ENCODE data around the gene KRTCAP2.
A peak's percentile ranks its signal among the peaks of the same experiment; 100 is the strongest.
"Not testable (repeated sequence)": the region's sequence is repeated elsewhere in the genome, so short reads cannot be mapped to it uniquely, and the experiment has no call there.

The KRTCAP2 gene

GRCh38 chr1:155172732-155173477 lies at the start of gene KRTCAP2:
TSS of gene KRTCAP2 (minus strand) at chr1:155173304. CDS start at chr1:155173224, 80 bp downstream.
- Histone ChIP-seq H3K9me3 (ENCODE audit: control insufficient read depth in 1 of 2, low read length in 2 of 2) (no peaks in the 10 kb centered on the region), H3K27ac (ENCODE audit: low read length) (peak within 1 kb of the TSS; percentile 97), H3K4me1 (ENCODE audit: control insufficient read depth in 1 of 2, insufficient read depth in 2 of 2, low read length in 2 of 2) (peaks cover 1 to 29% of the 10 kb centered on the region in 2 donors), H3K36me3 (ENCODE audit: control insufficient read depth in 1 of 2, insufficient read depth in 2 of 2, low read length in 2 of 2) (peaks cover 17 to 26% of the 10 kb centered on the region in 2 donors), H3K27me3 (ENCODE audit: low read depth, low read length) (peaks cover 11% of the 10 kb centered on the region), H3K4me3 (ENCODE audit: low read depth in 1 of 2, low read length in 2 of 2) (peak within 1 kb of the TSS; percentile 77 to 80)

DNA sequence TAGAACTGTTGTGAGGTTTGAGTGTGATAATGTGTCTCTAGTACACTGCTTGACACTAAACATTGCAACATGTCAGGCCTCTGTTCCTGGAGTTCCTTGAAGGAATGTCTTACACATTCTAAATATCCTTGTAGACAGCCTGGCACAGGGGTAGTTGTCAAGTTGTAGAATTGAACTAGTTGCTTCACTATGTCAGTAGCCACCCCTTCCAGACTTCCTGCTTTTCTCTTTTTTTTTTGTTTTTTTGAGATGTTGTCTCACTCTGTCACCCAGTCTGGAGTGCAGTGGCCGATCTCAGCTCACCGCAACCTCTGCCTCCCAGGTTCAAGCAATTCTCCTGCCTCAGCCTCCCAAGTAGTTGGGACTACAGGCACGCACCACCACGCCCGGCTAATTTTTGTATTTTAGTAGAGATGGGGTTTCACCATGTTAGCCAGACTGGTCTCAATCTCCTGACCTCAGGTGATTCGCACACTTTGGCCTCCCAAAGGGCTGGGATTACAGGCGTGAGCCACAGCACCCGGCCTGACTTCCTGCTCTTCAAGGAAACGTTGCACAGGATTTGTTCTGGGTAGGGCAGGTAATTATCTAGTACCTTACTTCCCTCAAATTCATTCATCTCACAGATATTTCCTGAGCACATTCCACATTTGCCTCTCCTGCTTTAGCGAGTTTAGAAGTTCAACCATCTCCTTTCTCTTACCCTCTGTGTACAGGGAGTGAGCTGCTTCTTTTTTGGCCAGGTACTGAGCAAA lies 47.3 kb upstream of the KRTCAP2 start:
- H3K4me1 ChIP-seq (ENCODE audit: control insufficient read depth in 1 of 2, insufficient read depth in 2 of 2, low read length in 2 of 2); H3K27ac ChIP-seq (ENCODE audit: low read length); H3K27me3 ChIP-seq (ENCODE audit: low read depth, low read length); H3K4me3 ChIP-seq (ENCODE audit: low read depth in 1 of 2, low read length in 2 of 2); H3K36me3 ChIP-seq (ENCODE audit: control insufficient read depth in 1 of 2, insufficient read depth in 2 of 2, low read length in 2 of 2); H3K9me3 ChIP-seq (ENCODE audit: control insufficient read depth in 1 of 2, low read length in 2 of 2): not testable (repeated sequence)

DNA sequence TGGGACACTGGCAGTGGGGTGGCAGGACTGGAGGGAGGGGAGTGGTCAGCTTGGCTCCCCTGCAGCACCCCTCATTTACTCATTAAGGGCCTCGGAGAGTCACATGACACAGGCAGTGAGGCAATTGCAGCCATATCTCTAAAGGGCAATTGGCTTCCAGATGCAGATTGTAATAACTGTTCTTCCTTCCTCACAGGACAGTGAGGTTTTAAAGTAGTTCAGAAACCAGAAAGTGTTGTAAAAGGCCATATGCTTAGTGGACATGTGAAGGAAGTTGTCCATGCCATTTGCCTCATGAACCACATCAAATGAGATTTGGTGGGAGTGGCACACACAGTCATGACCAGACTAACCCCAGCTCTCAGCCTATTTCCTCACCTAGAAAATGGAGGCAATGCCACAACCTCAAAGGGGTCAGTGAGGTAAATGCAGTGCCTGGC lies 46.5 kb upstream of the KRTCAP2 start:
- H3K9me3 ChIP-seq (ENCODE audit: control insufficient read depth in 1 of 2, low read length in 2 of 2), result no peaks in the 10 kb centered on the region
- no peaks in the 10 kb centered on the region for H3K27me3 ChIP-seq (ENCODE audit: low read depth, low read length)
- no peak overlapping the region for H3K27ac ChIP-seq (ENCODE audit: low read length)
- peaks cover 0 to 4% of the 10 kb centered on the region in 2 donors for H3K4me1 ChIP-seq (ENCODE audit: control insufficient read depth in 1 of 2, insufficient read depth in 2 of 2, low read length in 2 of 2)
- H3K4me3 ChIP-seq (ENCODE audit: low read depth in 1 of 2, low read length in 2 of 2), result peak overlapping the region; percentile 26 to 35
- peaks cover 0 to 6% of the 10 kb centered on the region in 2 donors for H3K36me3 ChIP-seq (ENCODE audit: control insufficient read depth in 1 of 2, insufficient read depth in 2 of 2, low read length in 2 of 2)

- Histone ChIP-seq H3K36me3 (ENCODE audit: control insufficient read depth in 1 of 2, insufficient read depth in 2 of 2, low read length in 2 of 2) (peaks cover 0 to 6% of the 10 kb centered on the region in 2 donors), H3K4me3 (ENCODE audit: low read depth in 1 of 2, low read length in 2 of 2) (peak overlapping the region; percentile 26 to 35), H3K27ac (ENCODE audit: low read length) (no peak overlapping the region), H3K4me1 (ENCODE audit: control insufficient read depth in 1 of 2, insufficient read depth in 2 of 2, low read length in 2 of 2) (peaks cover 0 to 4% of the 10 kb centered on the region in 2 donors), H3K27me3 (ENCODE audit: low read depth, low read length) (no peaks in the 10 kb centered on the region), H3K9me3 (ENCODE audit: control insufficient read depth in 1 of 2, low read length in 2 of 2) (no peaks in the 10 kb centered on the region)
These were observed 45.9 kb upstream of the KRTCAP2 start for GRCh38 chr1:155218854-155219591.

DNA sequence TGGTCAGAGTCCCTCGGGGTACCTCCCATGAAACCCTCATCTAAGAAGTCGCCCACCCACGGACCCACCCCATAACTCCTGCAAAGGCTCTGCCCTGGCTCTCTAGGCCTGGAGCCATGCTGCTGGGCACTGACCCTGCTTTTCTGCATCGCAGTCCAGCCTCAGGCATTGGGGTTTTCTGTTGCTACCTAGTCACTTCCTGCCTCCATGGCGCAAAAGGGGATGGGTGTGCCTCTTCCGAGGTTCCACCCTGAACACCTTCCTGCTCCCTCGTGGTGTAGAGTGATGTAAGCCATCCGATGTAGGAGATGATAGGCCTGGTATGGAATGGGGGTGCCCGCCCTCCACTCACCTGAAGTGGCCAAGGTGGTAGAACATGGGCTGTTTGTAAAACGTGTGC lies 41.6 kb upstream of the KRTCAP2 start:
- not testable (repeated sequence) for H3K4me3 ChIP-seq (ENCODE audit: low read depth in 1 of 2, low read length in 2 of 2); H3K27me3 ChIP-seq (ENCODE audit: low read depth, low read length); H3K27ac ChIP-seq (ENCODE audit: low read length); H3K4me1 ChIP-seq (ENCODE audit: control insufficient read depth in 1 of 2, insufficient read depth in 2 of 2, low read length in 2 of 2); H3K9me3 ChIP-seq (ENCODE audit: control insufficient read depth in 1 of 2, low read length in 2 of 2)
- H3K36me3 ChIP-seq (ENCODE audit: control insufficient read depth in 1 of 2, insufficient read depth in 2 of 2, low read length in 2 of 2), result peaks cover 0 to 11% of the 10 kb centered on the region in 2 donors

GRCh38 chr1:155212051-155212440 lies 38.9 kb upstream of the KRTCAP2 start:
- not testable (repeated sequence) for H3K9me3 ChIP-seq (ENCODE audit: control insufficient read depth in 1 of 2, low read length in 2 of 2); H3K4me3 ChIP-seq (ENCODE audit: low read depth in 1 of 2, low read length in 2 of 2); H3K27ac ChIP-seq (ENCODE audit: low read length); H3K27me3 ChIP-seq (ENCODE audit: low read depth, low read length)
- peaks cover 8 to 23% of the 10 kb centered on the region in 2 donors for H3K4me1 ChIP-seq (ENCODE audit: control insufficient read depth in 1 of 2, insufficient read depth in 2 of 2, low read length in 2 of 2)
- peaks cover 0 to 23% of the 10 kb centered on the region in 2 donors for H3K36me3 ChIP-seq (ENCODE audit: control insufficient read depth in 1 of 2, insufficient read depth in 2 of 2, low read length in 2 of 2)

DNA sequence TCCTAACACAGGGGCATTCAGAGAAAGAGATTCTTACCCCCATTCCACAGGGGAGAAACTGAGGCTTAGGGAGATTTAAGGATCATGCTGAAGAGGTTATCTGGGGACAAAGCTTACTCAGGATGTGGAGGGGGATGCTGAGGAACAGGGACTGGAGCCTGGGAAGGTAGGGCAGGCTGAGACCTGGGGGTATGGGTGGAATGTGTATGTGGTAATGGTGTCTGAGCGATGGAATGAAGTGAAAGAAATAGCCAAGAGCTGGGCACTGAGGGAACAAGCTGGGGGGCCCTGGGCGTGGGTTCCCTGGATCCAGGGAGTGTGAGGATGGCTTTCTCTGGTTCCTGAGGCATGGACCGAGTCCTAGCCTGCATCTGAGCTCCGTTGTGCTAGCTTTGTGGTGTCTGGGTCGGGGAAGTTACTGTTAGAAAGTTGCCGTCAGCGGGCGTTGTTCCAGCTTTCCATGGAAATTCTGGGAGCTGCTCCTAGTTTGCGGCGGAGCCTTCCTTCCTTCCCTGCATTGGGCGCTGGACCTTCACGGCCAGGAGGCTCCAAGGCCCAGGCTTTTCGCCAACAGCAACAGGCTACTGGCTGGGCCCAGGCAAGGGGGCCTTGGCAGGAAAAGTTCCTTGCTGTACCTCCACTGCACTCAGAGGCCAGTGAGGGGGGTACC lies 38.4 kb upstream of the KRTCAP2 start:
- H3K27ac ChIP-seq (ENCODE audit: low read length); H3K4me3 ChIP-seq (ENCODE audit: low read depth in 1 of 2, low read length in 2 of 2): not testable (repeated sequence)

GRCh38 chr1:155210314-155211104 lies 37.4 kb upstream of the KRTCAP2 start:
- peak overlapping the region; percentile 43 for H3K27ac ChIP-seq (ENCODE audit: low read length)
- no peak overlapping the region for H3K4me3 ChIP-seq (ENCODE audit: low read depth in 1 of 2, low read length in 2 of 2)
- H3K4me1 ChIP-seq (ENCODE audit: control insufficient read depth in 1 of 2, insufficient read depth in 2 of 2, low read length in 2 of 2), result peaks cover 14 to 37% of the 10 kb centered on the region in 2 donors

More for the DNA sequence above, 38.4 kb upstream of the KRTCAP2 start:
- not testable (repeated sequence) for H3K27me3 ChIP-seq (ENCODE audit: low read depth, low read length); H3K9me3 ChIP-seq (ENCODE audit: control insufficient read depth in 1 of 2, low read length in 2 of 2)
- Histone ChIP-seq H3K36me3 (ENCODE audit: control insufficient read depth in 1 of 2, insufficient read depth in 2 of 2, low read length in 2 of 2) (peaks cover 0 to 23% of the 10 kb centered on the region in 2 donors), H3K4me1 (ENCODE audit: control insufficient read depth in 1 of 2, insufficient read depth in 2 of 2, low read length in 2 of 2) (peaks cover 9 to 29% of the 10 kb centered on the region in 2 donors)

GRCh38 chr1:155209312-155209721 lies 36.2 kb upstream of the KRTCAP2 start:
- H3K9me3 ChIP-seq (ENCODE audit: control insufficient read depth in 1 of 2, low read length in 2 of 2), result no peaks in the 10 kb centered on the region
- peak overlapping the region; percentile 92 to 99 for H3K4me3 ChIP-seq (ENCODE audit: low read depth in 1 of 2, low read length in 2 of 2)
- peak overlapping the region; percentile 97 for H3K27ac ChIP-seq (ENCODE audit: low read length)
- H3K27me3 ChIP-seq (ENCODE audit: low read depth, low read length), result no peaks in the 10 kb centered on the region
- peaks cover 0 to 17% of the 10 kb centered on the region in 2 donors for H3K36me3 ChIP-seq (ENCODE audit: control insufficient read depth in 1 of 2, insufficient read depth in 2 of 2, low read length in 2 of 2)
- H3K4me1 ChIP-seq (ENCODE audit: control insufficient read depth in 1 of 2, insufficient read depth in 2 of 2, low read length in 2 of 2), result peaks cover 14 to 37% of the 10 kb centered on the region in 2 donors

More at GRCh38 chr1:155210314-155211104, 37.4 kb upstream of the KRTCAP2 start:
- H3K36me3 ChIP-seq (ENCODE audit: control insufficient read depth in 1 of 2, insufficient read depth in 2 of 2, low read length in 2 of 2), result peaks cover 0 to 19% of the 10 kb centered on the region in 2 donors
- H3K9me3 ChIP-seq (ENCODE audit: control insufficient read depth in 1 of 2, low read length in 2 of 2), result no peaks in the 10 kb centered on the region
- no peaks in the 10 kb centered on the region for H3K27me3 ChIP-seq (ENCODE audit: low read depth, low read length)

Measured in muscle layer of duodenum (tissue), 2 donors.